HG02981 (cell line): ENCODE results near the gene RPS10.
"Not testable (repeated sequence)": the region's sequence is repeated elsewhere in the genome, so short reads cannot be mapped to it uniquely, and the experiment has no call there.

ENCODE experiments used
- ATAC-seq: cut with Tn5 transposase; IDR thresholded peaks from one replicate; pipeline ENCODE4 v1.9.1; 2021; ENCODE audit warnings: mild to moderate bottlenecking, moderate library complexity; ENCODE audit not compliant: unreplicated experiment

Gene RPS10

GRCh38 chr6:34373511-34373910 is 52.4 kb downstream of the RPS10 start:
- no peak for ATAC-seq

- ATAC-seq = not testable (repeated sequence)
Observed at GRCh38 chr6:34371865-34372264, 54.0 kb downstream of the RPS10 start.

GRCh38 chr6:34370361-34370760 is 55.5 kb downstream of the RPS10 start:
- ATAC-seq = no peak

GRCh38 chr6:34369385-34369784 is 56.5 kb downstream of the RPS10 start:
- no peak for ATAC-seq
